HepG2 (cell line): ENCODE data around the gene CDH13.

Experiments used
- POLR2A ChIP-seq, 2 experiments: IDR thresholded peaks; 2 replicates each; pipeline ENCODE4 v1.6.1; 2011; ENCODE audit warnings: low read depth in 2 of 2, low read length in 2 of 2, mild to moderate bottlenecking in 1 of 2, moderate library complexity in 1 of 2; ENCODE audit not compliant: insufficient read depth in 1 of 2
- POLR2AphosphoS2 ChIP-seq: IDR thresholded peaks from 2 replicates; pipeline ENCODE4 v1.6.1; 2011; ENCODE audit warnings: low read depth, low read length, improper control_type of control experiment
- TOE1 ChIP-seq: sonication (generic); formaldehyde crosslinking; IDR thresholded peaks from 2 replicates; pipeline ENCODE4 v1.4.0; 2020; ENCODE audit warnings: mild to moderate bottlenecking, missing genetic modification reagents
- ZNF263 ChIP-seq: sonication (generic); formaldehyde crosslinking; IDR thresholded peaks from 2 replicates; pipeline ENCODE4 v1.4.0; 2020; ENCODE audit warnings: missing genetic modification reagents
- ZNF446 ChIP-seq: sonication (generic); formaldehyde crosslinking; IDR thresholded peaks from 2 replicates; pipeline ENCODE4 v1.5.0; 2020; ENCODE audit warnings: mild to moderate bottlenecking, missing genetic modification reagents
- TF ChIP-seq, protein P1 (sequence below): sonication (generic); formaldehyde crosslinking; IDR thresholded peaks from 2 replicates; pipeline ENCODE4 v1.5.0; 2020; ENCODE audit warnings: mild to moderate bottlenecking, missing genetic modification reagents, moderate library complexity
- TF ChIP-seq, protein P2 (sequence below): sonication (generic); formaldehyde crosslinking; IDR thresholded peaks from 2 replicates; pipeline ENCODE4 v1.8.0; 2022; ENCODE audit warnings: mild to moderate bottlenecking, missing genetic modification reagents, moderate library complexity

DNA sequence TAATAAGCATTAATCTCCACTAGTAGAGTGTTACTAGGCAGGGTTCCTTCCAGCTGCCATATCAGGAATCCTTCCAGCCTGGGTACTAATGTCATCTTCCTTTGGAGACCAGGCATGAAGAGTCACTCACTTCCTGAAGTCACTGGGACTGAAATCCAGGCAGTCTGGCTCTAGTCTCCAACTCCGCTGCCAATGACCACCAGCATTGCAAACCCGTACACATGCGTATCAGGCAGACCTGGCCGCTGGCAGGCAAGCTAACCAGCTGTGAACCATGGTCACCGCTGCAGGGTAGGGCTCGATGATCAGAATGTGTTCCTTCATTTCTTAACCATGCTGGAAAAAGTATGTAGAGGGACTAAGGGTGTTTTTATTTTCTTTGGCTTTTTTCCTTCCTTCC is 255.5 kb downstream of the CDH13 start:
- TF ChIP-seq ZNF263, result no peak
- TF ChIP-seq POLR2A (IDR thresholded peaks at IDR 0.05; ENCODE audit: insufficient read depth in 1 of 2, low read depth in 2 of 2, low read length in 2 of 2), result no peak
- no peak for TF ChIP-seq POLR2AphosphoS2
- no peak for TF ChIP-seq ZNF446 (CRISPR knock-in tag)
- no peak for TF ChIP-seq TOE1 (CRISPR knock-in tag)
- TF ChIP-seq, protein P1, sequence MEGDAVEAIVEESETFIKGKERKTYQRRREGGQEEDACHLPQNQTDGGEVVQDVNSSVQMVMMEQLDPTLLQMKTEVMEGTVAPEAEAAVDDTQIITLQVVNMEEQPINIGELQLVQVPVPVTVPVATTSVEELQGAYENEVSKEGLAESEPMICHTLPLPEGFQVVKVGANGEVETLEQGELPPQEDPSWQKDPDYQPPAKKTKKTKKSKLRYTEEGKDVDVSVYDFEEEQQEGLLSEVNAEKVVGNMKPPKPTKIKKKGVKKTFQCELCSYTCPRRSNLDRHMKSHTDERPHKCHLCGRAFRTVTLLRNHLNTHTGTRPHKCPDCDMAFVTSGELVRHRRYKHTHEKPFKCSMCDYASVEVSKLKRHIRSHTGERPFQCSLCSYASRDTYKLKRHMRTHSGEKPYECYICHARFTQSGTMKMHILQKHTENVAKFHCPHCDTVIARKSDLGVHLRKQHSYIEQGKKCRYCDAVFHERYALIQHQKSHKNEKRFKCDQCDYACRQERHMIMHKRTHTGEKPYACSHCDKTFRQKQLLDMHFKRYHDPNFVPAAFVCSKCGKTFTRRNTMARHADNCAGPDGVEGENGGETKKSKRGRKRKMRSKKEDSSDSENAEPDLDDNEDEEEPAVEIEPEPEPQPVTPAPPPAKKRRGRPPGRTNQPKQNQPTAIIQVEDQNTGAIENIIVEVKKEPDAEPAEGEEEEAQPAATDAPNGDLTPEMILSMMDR (CRISPR knock-in tag), result no peak
- TF ChIP-seq, protein P2, sequence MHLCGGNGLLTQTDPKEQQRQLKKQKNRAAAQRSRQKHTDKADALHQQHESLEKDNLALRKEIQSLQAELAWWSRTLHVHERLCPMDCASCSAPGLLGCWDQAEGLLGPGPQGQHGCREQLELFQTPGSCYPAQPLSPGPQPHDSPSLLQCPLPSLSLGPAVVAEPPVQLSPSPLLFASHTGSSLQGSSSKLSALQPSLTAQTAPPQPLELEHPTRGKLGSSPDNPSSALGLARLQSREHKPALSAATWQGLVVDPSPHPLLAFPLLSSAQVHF, result no peak
